GM12891 (cell line): ENCODE data around the gene MPDU1. TPM values are rescaled to one million over a fixed set of nuclear protein-coding genes. Genes with fewer than 3 reads are reported as not detected.
A peak's percentile ranks its signal among the peaks of the same experiment; 100 is the strongest.

Source experiments
- DNase-seq: peaks from one replicate; pipeline ENCODE4 v3.0.0; 2011; ENCODE audit warnings: low spot score; ENCODE audit not compliant: insufficient read length
- FAIRE-seq: peaks from 2 replicates; lab custom pipeline; 2011; peaks lifted over from hg19 to GRCh38; lab: Jason Lieb, UNC
- PAX5 ChIP-seq: IDR thresholded peaks from 2 replicates; pipeline ENCODE4 v1.6.1; 2011; ENCODE audit warnings: low read length, moderate library complexity, mild to moderate bottlenecking; ENCODE audit not compliant: insufficient read depth, severe bottlenecking
- POLR2A ChIP-seq: IDR thresholded peaks from 2 replicates; pipeline ENCODE4 v1.6.1; 2011; ENCODE audit warnings: low read depth, low read length, control low read depth
- POLR2AphosphoS5 ChIP-seq: IDR thresholded peaks from 2 replicates; pipeline ENCODE4 v1.6.1; 2011; ENCODE audit warnings: low read depth, low read length, control low read depth
- POU2F2 ChIP-seq: IDR thresholded peaks from 2 replicates; pipeline ENCODE4 v1.6.1; 2011; ENCODE audit warnings: low read depth, mild to moderate bottlenecking, control low read depth, low read length, moderate library complexity
- SPI1 ChIP-seq: IDR thresholded peaks from 2 replicates; pipeline ENCODE4 v1.6.1; 2011; ENCODE audit warnings: low read depth, low read length, control low read depth
- TAF1 ChIP-seq: IDR thresholded peaks from 2 replicates; pipeline ENCODE4 v1.6.1; 2011; ENCODE audit warnings: low read depth, low read length, control low read depth
- polyA plus RNA-seq: library from polyadenylated mRNA; unstranded; fragments of >200 nt; gene quantifications from one replicate; pipeline ENCODE4 v1.2.1, GENCODE V29; 2012; ENCODE audit warnings: low read depth, missing spikeins, inconsistent platforms; ENCODE audit not compliant: missing spikeins

The MPDU1 gene
- polyA plus RNA-seq = 46.6 TPM

DNA sequence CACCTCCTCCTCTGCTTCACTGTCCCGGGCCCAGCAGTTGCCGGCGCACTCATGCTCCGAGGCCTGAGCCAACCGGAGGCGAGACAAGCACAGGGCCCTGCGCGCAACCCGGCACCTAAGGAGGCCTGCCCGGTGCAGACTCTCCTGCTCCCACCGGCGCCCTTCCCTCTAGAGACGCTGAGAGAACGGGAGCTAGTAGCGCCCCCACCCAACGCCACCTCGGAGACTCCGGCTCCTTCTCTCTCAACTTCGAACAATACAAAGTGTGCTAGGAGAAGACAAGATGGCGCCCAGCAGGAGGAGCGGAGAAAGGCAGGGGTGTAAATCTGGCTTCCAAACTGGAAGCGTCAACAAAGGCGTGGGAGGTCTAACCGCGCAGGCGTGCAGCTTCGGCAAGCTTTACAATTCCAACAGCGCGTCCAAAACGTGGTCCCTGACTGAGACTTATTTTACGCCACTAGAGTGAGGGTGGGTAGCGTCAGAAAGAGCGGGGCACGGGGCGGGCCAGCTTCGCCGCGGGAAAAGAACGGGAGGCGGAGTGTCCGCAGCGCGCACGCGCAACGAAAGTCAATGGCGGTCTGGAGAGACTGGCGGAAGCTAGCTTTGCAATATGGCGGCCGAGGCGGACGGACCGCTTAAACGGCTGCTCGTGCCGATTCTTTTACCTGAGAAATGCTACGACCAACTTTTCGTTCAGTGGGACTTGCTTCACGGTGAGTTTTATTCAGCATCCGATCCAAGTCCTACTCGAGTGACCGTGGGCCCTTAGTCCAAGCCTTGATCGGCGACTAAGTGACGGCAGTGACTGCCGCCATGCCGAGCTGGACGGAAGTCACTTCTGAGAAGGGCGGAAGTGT, at the start of gene MPDU1:
Gene MPDU1 (plus strand): TSS at position 600 of the 857 bp plus-strand sequence. CDS start 11 bp downstream, at position 611.
- FAIRE-seq = peak; percentile 97
- TF ChIP-seq POU2F2 (peak; percentile 64; the same call in 1 of the 2 replicates), TAF1 (peak; percentile 97), POLR2A (peak; percentile 96), SPI1 (no peak), PAX5 (no peak), POLR2AphosphoS5 (peak; percentile 96)
- DNase-seq = peak; percentile 82

DNA sequence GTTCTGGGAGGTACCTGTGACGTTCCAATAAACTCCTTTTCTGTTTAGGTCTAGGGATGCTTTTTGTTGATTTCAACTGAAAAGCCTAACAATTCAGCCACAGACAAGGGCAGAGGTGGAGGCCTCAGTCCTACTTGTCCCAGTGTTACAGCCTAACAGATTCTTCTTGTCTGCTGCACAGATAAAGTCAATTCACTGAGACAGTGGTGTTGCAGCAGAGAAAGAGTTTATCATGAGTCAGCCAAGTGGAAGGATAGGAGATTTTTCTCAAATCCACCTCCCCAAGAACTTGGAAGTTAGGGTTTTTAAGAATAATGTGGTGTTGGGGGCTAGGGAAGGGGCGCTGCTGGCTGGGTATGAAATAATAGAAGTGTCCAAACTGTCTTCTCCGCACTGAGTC, 45.6 kb upstream of the MPDU1 start:
- TF ChIP-seq PAX5 (no peak), SPI1 (no peak), POU2F2 (no peak), POLR2AphosphoS5 (no peak), TAF1 (no peak), POLR2A (no peak)
- no peak for FAIRE-seq
- DNase-seq = no peak

DNA sequence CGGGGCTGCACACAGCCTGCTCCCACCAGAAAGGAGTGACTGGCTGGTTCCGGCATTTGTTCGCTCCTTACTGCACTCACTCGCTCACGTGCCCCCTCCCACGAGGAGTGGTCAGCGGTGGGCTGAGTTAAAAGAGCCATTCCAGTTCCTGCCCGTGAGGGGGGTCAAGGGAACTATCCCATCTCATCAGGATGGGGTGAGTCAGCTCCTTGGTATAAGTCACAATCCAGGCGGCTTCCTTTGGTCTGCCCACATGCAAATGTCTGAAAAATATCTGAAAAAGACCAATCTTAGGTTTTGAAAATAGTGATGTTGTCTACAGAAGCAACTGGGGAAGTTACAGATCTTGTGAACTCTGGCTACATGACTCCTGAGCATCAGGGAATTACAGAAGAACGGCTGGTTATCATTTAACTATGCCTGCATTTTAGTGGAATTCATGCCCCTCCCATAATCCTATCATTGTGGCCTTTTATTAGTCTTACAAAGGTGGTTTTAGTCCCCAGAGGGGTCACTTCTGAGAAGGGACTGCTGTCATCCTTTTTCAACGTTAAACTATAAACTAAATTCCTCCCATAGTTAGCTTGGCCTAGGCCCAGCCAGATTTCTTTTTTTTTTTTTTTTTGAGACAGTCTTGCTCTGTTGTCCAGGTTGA, 44.6 kb upstream of the MPDU1 start:
- FAIRE-seq = no peak
- no peak for TF ChIP-seq POLR2AphosphoS5
- DNase-seq = no peak

DNA sequence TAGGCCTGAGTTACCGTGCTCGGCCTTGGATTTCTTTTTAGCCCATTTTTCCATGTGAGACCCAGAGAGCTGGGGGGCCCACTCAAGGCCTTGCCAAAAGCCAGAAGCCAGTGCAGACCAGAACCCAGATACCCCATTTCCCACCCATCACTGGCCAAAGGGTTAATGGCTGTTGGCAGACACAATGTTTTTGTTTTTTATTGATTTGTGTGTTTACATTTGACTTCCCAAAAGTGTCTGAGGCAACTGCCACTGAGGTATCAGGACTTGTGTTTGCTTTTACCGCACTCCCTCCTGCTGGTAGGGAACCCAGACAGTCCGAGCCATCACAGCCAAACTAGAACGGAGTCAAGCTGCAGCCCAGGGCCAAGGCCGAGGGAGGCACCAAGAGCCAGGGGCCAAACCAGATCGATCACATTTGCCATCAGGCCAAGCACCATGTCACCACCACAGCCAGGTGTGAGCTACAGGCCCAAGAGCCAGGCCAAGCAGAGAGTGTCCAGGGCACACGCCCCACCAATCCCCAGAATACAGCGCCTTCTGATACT, 42.5 kb upstream of the MPDU1 start:
- TF ChIP-seq SPI1 (no peak), TAF1 (no peak), PAX5 (no peak), POLR2AphosphoS5 (no peak), POLR2A (no peak), POU2F2 (no peak)
- no peak for FAIRE-seq
- DNase-seq = no peak

DNA sequence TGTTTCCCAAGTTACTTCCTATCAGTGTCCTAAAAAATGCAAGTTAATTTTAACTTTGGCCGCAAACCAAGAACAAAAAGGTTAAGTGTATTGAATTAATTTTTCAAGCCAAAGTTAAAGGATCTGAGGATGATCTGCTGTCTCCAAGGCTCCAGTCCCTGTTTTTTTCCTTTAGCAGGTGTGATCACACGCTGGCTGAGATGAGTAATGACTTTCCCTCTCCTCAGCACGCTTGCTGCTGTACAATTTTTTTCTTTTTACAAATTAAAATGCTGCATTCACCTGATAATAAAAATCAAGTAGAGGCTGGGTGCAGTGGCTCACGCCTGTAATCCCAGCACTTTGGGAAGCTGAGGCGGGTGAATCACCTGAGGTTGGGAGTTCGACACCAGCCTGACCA, 38.7 kb upstream of the MPDU1 start:
- TF ChIP-seq TAF1 (no peak), PAX5 (no peak), POLR2AphosphoS5 (no peak), SPI1 (no peak)
- no peak for DNase-seq
- no peak for FAIRE-seq

DNA sequence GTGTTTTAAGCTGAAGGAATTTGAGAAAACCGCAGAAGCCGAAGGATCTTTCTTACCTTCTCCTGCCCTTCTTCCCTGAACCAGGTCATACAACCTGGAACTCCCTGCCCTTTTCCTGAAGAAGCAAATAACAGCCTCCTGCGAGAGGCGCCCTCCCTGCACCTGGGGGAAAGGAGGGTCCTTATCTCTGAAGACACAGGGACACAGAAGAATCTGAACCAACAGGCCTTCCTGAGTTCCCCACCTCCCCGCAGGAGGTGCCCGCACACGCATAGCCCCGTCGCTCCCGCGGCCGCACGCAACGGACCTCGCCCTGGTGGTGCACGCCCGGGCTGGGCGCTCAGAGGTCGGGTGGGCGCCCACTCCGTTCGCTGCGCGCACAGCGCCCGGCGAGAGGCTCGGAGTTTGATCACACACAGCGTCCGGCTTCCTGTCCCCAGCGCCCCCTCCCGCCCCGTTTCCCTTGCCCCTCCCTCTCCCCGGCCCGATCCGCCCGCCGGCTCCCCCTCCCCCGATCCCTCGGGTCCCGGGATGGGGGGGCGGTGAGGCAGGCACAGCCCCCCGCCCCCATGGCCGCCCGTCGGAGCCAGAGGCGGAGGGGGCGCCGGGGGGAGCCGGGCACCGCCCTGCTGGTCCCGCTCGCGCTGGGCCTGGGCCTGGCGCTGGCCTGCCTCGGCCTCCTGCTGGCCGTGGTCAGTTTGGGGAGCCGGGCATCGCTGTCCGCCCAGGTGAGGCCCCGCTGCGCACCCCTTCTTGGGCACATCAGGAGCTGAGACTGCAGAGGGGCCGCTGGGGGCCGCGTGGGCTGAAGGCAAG, 34.9 kb upstream of the MPDU1 start, which contains the start of gene TNFSF12:
Gene TNFSF12 (plus strand): TSS at position 474 of the 816 bp plus-strand sequence. CDS start 96 bp downstream, at position 570.
- DNase-seq (peak; percentile 66), FAIRE-seq (peak; percentile 90)
- no peak for TF ChIP-seq POU2F2
- TF ChIP-seq POLR2A = no peak
- no peak for TF ChIP-seq TAF1
- TF ChIP-seq SPI1 = no peak
- TF ChIP-seq PAX5 = no peak
- no peak for TF ChIP-seq POLR2AphosphoS5

DNA sequence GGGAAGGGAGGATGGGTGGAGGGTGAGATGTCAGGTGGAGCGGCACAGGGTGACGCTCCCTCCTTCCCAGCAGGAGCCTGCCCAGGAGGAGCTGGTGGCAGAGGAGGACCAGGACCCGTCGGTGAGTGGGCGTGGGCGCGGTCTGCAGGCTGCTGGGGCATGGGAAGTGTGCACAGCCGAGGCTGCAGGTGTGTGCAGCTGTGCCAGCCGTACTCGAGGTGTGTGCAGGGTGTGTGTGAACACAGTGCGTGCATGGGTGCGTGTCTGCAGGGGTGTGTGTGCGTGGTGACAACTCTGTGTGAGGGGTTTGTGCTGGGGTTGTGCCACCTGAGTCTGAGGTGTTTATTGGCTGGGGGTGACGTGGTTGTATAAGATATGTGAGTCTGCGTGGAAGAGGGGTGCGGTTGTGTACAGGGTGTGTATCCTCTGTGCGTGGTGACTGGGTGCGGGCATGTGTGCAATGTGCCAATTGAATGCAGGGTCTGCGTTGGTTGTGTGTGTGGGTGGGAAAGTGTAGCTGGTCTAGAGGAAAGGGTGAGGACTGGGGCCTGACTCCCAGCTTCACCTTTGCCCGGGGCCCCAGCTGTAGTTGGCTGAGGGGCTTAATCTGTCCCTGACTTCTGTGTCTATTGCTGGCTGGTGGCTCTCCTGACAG, 34.1 kb upstream of the MPDU1 start:
- TF ChIP-seq TAF1 = no peak
- TF ChIP-seq POLR2AphosphoS5 = no peak
- TF ChIP-seq POLR2A = no peak
- TF ChIP-seq POU2F2 = no peak
- no peak for TF ChIP-seq PAX5
- TF ChIP-seq SPI1 = no peak
- FAIRE-seq = peak; percentile 90
- peak; percentile 31 for DNase-seq

DNA sequence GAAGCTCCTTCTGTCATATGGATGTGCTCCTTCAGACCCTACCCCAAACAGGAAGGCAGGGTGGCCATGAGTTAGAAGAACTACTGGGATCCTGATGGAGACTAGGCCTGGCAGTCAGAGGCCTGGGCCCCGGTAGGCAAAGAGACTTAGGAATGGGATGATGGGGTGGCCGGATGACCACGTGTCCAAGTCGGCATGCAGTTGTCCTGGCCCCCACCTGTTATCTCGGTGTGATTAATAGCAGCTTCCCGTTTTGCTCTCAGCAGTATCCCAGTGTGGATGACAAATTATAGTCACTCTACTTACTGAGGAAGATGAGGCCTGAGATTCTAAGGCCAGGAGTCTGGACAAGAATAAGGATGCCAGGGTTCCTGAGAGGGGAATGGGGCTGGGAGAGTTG, 33.3 kb upstream of the MPDU1 start:
- FAIRE-seq = no peak
- no peak for DNase-seq

More for the DNA sequence above, 33.3 kb upstream of the MPDU1 start:
- no peak for TF ChIP-seq POLR2AphosphoS5
- TF ChIP-seq SPI1 = no peak
- no peak for TF ChIP-seq TAF1
- TF ChIP-seq POLR2A = no peak
- TF ChIP-seq POU2F2 = no peak
- no peak for TF ChIP-seq PAX5
